Uterus (tissue), 4 donors: ENCODE measurements around the gene EIPR1. TPM values are rescaled to one million over a fixed set of nuclear protein-coding genes. Genes with fewer than 3 reads are reported as not detected.

Experiments used
- DNase-seq, 2 donors: peaks; one replicate each; pipeline ENCODE4 v3.0.0-alpha.2; 2019 to 2020
- H3K27ac ChIP-seq, 2 donors: fragments of 200-600 bp; sonication (generic); 1 replicate in 1 of 2; 2 replicates in 1 of 2; pipeline ENCODE4 v1.5.1; 2016 to 2018
- H3K27me3 ChIP-seq, 2 donors: fragments of 200-600 bp; sonication (generic); one replicate each; pipeline ENCODE4 v1.5.1; 2018 to 2019; ENCODE audit warnings: control low read depth in 1 of 2
- H3K36me3 ChIP-seq, 2 donors: fragments of 200-600 bp; sonication (generic); one replicate each; pipeline ENCODE4 v1.5.1; 2019; ENCODE audit warnings: control low read depth in 1 of 2
- H3K4me1 ChIP-seq, 2 donors: fragments of 200-600 bp; sonication (generic); one replicate each; pipeline ENCODE4 v1.5.1; 2018 to 2019; ENCODE audit warnings: control low read depth in 1 of 2
- H3K4me3 ChIP-seq, 2 donors: fragments of 200-600 bp; sonication (generic); 1 replicate in 1 of 2; 2 replicates in 1 of 2; pipeline ENCODE4 v1.5.1; 2018 to 2019; ENCODE audit warnings: mild to moderate bottlenecking in 1 of 2
- H3K9me3 ChIP-seq, 2 donors: fragments of 200-600 bp; sonication (generic); one replicate each; pipeline ENCODE4 v1.5.1; 2019; ENCODE audit warnings: control low read depth in 1 of 2
- CTCF ChIP-seq, 4 experiments: fragments of 200-600 bp in 2 of 4; fragments of 450-650 bp in 2 of 4; sonication (generic) in 2 of 4; IDR thresholded peaks; one replicate each; pipeline ENCODE4 v1.5.1; 2016 to 2019; ENCODE audit warnings: antibody characterized with exemption in 4 of 4, mild to moderate bottlenecking in 2 of 4, moderate library complexity in 1 of 4
- POLR2A ChIP-seq, 2 donors: fragments of 450-650 bp; IDR thresholded peaks; one replicate each; pipeline ENCODE4 v1.6.1; 2016; ENCODE audit warnings: antibody characterized with exemption in 2 of 2, mild to moderate bottlenecking in 1 of 2, moderate library complexity in 1 of 2
- intact Hi-C: fragments of 100-400 bp; cut with DNase I; formaldehyde crosslinking; loops from one replicate; pipeline ENCODE4 v1.15.1; 2023; ENCODE audit warnings: low total_unique reads
- total RNA-seq, 4 donors: library from RNA; depleted of rRNA in 3 of 4; stranded (reverse); fragments of >200 nt in 3 of 4; gene quantifications; one replicate each; pipeline versions ENCODE4 v1.1.0 to v1.2.4, GENCODE V29; 2014 to 2023
- donor health status: DM: yes; HTN: yes; CAD: no.

Gene EIPR1
- total RNA-seq, 4 donors from 2014 or later, result 0.59 to 28.9 (median 20.4) TPM

GRCh38 chr2:3178578-3179031 is 199.0 kb downstream of the EIPR1 start:
- intact Hi-C loops, result no loop called here
- Histone ChIP-seq H3K9me3 (no peaks in the 10 kb centered on the region), H3K27ac (no peak overlapping the region), H3K4me1 (no peaks in the 10 kb centered on the region), H3K36me3 (no peaks in the 10 kb centered on the region), H3K27me3 (no peaks in the 10 kb centered on the region), H3K4me3 (no peak overlapping the region)
- TF ChIP-seq CTCF (IDR thresholded peaks at IDR 0.05), result no peak
- no peak for TF ChIP-seq POLR2A (IDR thresholded peaks at IDR 0.05)
- DNase-seq, result no peak

GRCh38 chr2:3177891-3178577 is 199.6 kb downstream of the EIPR1 start:
- intact Hi-C loops, result no loop called here
- TF ChIP-seq POLR2A (IDR thresholded peaks at IDR 0.05) (no peak), CTCF (IDR thresholded peaks at IDR 0.05) (no peak)
- DNase-seq, result no peak
- Histone ChIP-seq H3K4me3 (no peak overlapping the region), H3K9me3 (no peaks in the 10 kb centered on the region), H3K36me3 (no peaks in the 10 kb centered on the region), H3K27me3 (no peaks in the 10 kb centered on the region), H3K27ac (no peak overlapping the region), H3K4me1 (no peaks in the 10 kb centered on the region)

DNA sequence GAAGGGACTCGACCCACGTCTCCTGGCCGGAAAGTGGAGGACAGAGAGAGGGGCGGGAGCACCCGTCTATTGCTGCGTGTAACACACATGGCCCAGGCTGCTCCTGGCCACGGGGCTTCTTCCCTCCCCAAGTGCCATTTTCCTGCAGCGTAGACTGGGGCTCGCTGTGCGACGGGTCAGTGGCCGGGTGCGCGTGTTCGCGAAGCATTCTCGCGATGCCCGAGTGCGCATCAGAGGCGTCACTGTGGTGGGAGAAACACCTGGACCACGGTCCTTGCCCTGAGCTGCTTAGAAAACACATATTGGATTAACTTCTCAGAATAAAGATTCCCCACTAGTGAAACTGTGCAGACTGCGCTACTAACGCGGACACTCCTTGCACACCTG is 200.8 kb downstream of the EIPR1 start:
- intact Hi-C loops, result no loop called here
- no peak for DNase-seq
- no peaks in the 10 kb centered on the region for H3K9me3 ChIP-seq
- no peak for TF ChIP-seq POLR2A (IDR thresholded peaks at IDR 0.05)
- no peak for TF ChIP-seq CTCF (IDR thresholded peaks at IDR 0.05)
- H3K36me3 ChIP-seq, result no peaks in the 10 kb centered on the region
- H3K27me3 ChIP-seq, result no peaks in the 10 kb centered on the region
- H3K4me1 ChIP-seq, result no peaks in the 10 kb centered on the region
- H3K27ac ChIP-seq, result no peak overlapping the region
- no peak overlapping the region for H3K4me3 ChIP-seq

DNA sequence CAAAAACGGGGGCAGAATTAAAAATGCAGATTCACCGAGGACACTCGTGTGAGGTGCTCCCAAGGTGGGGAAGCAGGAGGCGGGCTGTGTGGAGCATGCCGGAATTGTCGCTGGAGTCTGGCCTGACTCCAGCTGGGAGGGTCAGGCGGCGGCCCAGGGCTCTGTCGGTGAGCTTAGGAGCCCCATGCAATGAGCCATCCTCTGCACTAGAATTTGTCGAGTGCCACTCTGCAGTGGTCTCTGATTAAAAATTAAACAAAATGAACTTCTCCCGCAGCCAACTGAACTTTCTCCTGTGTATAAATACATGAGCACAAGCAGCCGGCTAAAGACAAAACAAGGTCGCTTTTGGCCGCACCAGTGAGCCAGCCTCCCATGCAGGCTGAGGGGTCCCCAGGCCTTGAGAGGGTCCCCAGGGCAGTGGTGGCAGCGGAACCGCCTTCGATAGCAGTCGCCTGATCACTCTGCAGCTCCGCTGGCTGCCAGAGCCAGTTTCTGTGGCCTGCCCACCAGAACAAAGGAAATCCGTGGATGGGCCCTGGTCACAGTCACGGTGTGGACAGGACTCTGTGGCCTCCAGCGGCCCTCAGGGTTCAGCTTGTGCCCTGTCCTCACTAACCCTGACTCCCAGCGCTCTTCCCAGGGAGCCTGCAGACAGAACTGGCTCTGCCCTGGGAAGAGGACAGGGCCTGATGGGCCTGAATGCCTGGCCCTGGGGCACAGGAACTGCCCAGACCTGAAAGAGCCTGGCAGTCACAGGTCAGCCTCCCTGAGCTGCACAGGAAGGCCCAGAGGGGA is 201.3 kb downstream of the EIPR1 start:
- TF ChIP-seq CTCF (IDR thresholded peaks at IDR 0.05) (no peak), POLR2A (IDR thresholded peaks at IDR 0.05) (no peak)
- H3K4me3 ChIP-seq, result no peak overlapping the region
- intact Hi-C loops, result no loop called here
- H3K9me3 ChIP-seq, result no peaks in the 10 kb centered on the region
- no peaks in the 10 kb centered on the region for H3K27me3 ChIP-seq
- DNase-seq, result no peak
- H3K4me1 ChIP-seq, result no peaks in the 10 kb centered on the region
- no peaks in the 10 kb centered on the region for H3K36me3 ChIP-seq
- H3K27ac ChIP-seq, result no peak overlapping the region

DNA sequence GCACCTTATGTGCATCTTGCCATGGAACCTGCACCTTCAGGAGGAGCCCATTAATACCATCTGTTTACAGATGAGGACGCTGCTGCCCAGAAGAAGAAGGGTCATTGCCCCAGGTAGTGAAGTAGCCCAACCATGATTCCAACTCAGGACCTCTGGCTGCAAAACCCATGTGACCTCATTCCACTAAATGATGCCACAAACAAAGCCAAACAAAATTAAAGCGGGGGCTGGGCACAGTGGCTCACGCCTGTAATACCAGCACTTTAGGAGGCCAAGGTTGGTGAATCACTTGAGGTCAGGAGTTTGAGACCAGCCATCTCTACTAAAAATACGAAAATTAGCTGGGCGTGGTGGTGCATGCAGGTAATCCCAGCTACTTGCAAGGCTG is 202.1 kb downstream of the EIPR1 start:
- DNase-seq, result no peak
- H3K36me3 ChIP-seq, result no peaks in the 10 kb centered on the region
- no peak overlapping the region for H3K4me3 ChIP-seq

More for the DNA sequence above, 202.1 kb downstream of the EIPR1 start:
- TF ChIP-seq POLR2A (IDR thresholded peaks at IDR 0.05) (no peak), CTCF (IDR thresholded peaks at IDR 0.05) (no peak)
- no peaks in the 10 kb centered on the region for H3K27me3 ChIP-seq
- H3K9me3 ChIP-seq, result no peaks in the 10 kb centered on the region
- no peaks in the 10 kb centered on the region for H3K4me1 ChIP-seq
- no peak overlapping the region for H3K27ac ChIP-seq
- intact Hi-C loops, result no loop called here
